M059J (cell line): ENCODE results near the gene KNSTRN. TPM values are rescaled to one million over a fixed set of nuclear protein-coding genes. Genes with fewer than 3 reads are reported as not detected.

Experiments used
- DNase-seq: peaks from one replicate; pipeline ENCODE4 v3.0.0-alpha.2; 2012; ENCODE audit warnings: low read depth
- total RNA-seq: library from RNA; depleted of rRNA; stranded (reverse); fragments of >200 nt; shearing (Covaris generic); gene quantifications from 2 replicates; pipeline ENCODE4 v1.2.3, GENCODE V29; 2014; rRNA removed

Gene KNSTRN
- total RNA-seq: 76.1 and 91.7 TPM in 2 replicates

- DNase-seq: peak; percentile 90
These were observed at the start of gene KNSTRN for GRCh38 chr15:40382580-40383456. KNSTRN (plus strand) TSS chr15:40382721; CDS start chr15:40382836, 115 bp downstream.

GRCh38 chr15:40333922-40334492 is 48.5 kb upstream of the KNSTRN start:
- DNase-seq: no peak

GRCh38 chr15:40334541-40334940 is 48.0 kb upstream of the KNSTRN start:
- no peak for DNase-seq

GRCh38 chr15:40334941-40335795 is 47.4 kb upstream of the KNSTRN start:
- no peak for DNase-seq

- no peak for DNase-seq
These were observed 46.4 kb upstream of the KNSTRN start for GRCh38 chr15:40335938-40336743.

- no peak for DNase-seq
These were observed 45.8 kb upstream of the KNSTRN start for GRCh38 chr15:40336744-40337122.

- no peak for DNase-seq
These were observed 44.9 kb upstream of the KNSTRN start for GRCh38 chr15:40337597-40337996.

- DNase-seq: peak; percentile 52
These were observed 44.4 kb upstream of the KNSTRN start for GRCh38 chr15:40338041-40338657.

GRCh38 chr15:40338921-40339620 is 43.5 kb upstream of the KNSTRN start:
- DNase-seq: peak; percentile 99

- no peak for DNase-seq
These were observed 42.9 kb upstream of the KNSTRN start for GRCh38 chr15:40339621-40339945.

- peak; percentile 77 for DNase-seq
These were observed 42.3 kb upstream of the KNSTRN start for GRCh38 chr15:40340038-40340739.

- DNase-seq: peak; percentile 90
These were observed 41.7 kb upstream of the KNSTRN start, which contains the start of gene CCDC9B for GRCh38 chr15:40340740-40341400. CCDC9B (minus strand) TSS chr15:40340939; CDS start chr15:40340819, 120 bp downstream.

GRCh38 chr15:40342416-40343320 is 39.9 kb upstream of the KNSTRN start:
- peak; percentile 69 for DNase-seq

GRCh38 chr15:40343512-40343911 is 39.0 kb upstream of the KNSTRN start:
- DNase-seq: peak; percentile 98

GRCh38 chr15:40344217-40344616 is 38.3 kb upstream of the KNSTRN start:
- DNase-seq: no peak

GRCh38 chr15:40344631-40345120 is 37.8 kb upstream of the KNSTRN start:
- DNase-seq: peak; percentile 67

GRCh38 chr15:40345225-40345866 is 37.2 kb upstream of the KNSTRN start:
- no peak for DNase-seq
